Kidney capillary endothelial cell (primary cell): ENCODE data around the gene MOCS2.
A peak's percentile ranks its signal among the peaks of the same experiment; 100 is the strongest.
"Not testable (repeated sequence)": the region's sequence is repeated elsewhere in the genome, so short reads cannot be mapped to it uniquely, and the experiment has no call there.

Source experiments
- DNase-seq: peaks from one replicate; pipeline ENCODE4 v3.0.0-alpha.2; 2018; ENCODE audit warnings: low spot score

MOCS2 gene

GRCh38 chr5:53109443-53110127 is at the start of gene MOCS2:
Gene MOCS2 (minus strand): TSS chr5:53109757. CDS start chr5:53107174, 2,583 bp downstream.
- DNase-seq, result peak; percentile 95

- peak; percentile 15 for DNase-seq
Measured at GRCh38 chr5:53151713-53152458, 42.3 kb upstream of the MOCS2 start.

- no peak for DNase-seq
Measured at GRCh38 chr5:53133020-53133419, 23.5 kb upstream of the MOCS2 start.

- no peak for DNase-seq
Measured at GRCh38 chr5:53130266-53130665, 20.7 kb upstream of the MOCS2 start.

GRCh38 chr5:53128481-53128880 is 18.9 kb upstream of the MOCS2 start:
- no peak for DNase-seq

DNA sequence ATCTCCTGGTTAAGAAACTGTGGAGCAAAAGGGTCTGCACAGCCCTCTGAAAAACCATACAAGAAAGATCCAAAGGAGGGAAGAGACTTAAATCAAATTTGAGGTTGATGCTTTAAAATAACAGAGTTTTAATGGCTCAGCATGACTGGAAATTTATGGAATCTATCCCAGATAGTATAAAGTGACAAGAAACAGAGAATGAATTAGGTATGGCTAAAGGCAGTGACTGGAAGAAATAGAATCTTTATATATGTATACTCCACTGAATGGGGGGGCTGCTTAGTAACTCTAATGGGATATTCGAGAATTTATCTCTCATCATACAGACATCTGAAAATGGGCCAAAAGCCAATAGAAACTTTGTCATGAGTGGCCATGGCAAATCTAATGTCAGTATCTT is 17.6 kb upstream of the MOCS2 start:
- no peak for DNase-seq

GRCh38 chr5:53126521-53126920 is 17.0 kb upstream of the MOCS2 start:
- no peak for DNase-seq

DNA sequence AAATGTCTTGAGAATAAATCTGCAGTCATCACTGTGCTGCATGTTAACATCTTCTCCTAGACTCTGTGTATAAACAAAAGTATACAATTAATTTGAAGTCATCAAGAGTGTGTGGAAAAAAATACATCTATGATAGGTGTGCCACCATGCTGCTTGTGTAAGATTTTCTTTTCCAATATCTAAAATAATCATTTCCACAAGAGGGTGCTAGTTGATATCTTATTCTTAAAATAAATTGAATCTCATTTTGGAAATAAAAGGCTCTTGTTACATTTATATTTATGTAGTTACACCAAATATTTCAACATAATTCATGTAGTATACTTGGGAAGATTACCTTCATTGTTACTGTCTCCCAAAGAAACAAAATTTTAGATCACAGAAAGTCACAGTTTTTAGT is 14.1 kb upstream of the MOCS2 start:
- DNase-seq, result peak; percentile 19

DNA sequence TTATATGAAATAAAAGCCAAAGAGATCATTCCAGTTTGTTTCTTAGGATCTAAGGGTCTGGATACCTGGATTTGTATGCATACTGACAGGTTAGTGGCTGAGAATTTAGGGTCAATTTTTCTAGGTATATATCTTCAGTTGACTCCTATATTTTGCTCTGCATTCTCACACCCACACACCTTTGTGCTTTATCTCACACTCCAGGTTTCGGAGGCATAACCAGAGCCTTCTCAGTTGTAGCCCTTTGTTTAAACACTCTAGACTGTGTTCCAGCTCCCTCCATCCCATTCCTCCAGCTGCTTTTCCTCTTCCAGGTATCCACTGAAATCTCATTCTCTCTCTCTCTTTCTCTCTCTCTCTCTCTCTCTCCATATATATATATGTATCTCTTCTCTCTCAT is 10.6 kb upstream of the MOCS2 start:
- no peak for DNase-seq

GRCh38 chr5:53118879-53119278 is 9.3 kb upstream of the MOCS2 start:
- no peak for DNase-seq

GRCh38 chr5:53116597-53116996 is 7.0 kb upstream of the MOCS2 start:
- no peak for DNase-seq

DNA sequence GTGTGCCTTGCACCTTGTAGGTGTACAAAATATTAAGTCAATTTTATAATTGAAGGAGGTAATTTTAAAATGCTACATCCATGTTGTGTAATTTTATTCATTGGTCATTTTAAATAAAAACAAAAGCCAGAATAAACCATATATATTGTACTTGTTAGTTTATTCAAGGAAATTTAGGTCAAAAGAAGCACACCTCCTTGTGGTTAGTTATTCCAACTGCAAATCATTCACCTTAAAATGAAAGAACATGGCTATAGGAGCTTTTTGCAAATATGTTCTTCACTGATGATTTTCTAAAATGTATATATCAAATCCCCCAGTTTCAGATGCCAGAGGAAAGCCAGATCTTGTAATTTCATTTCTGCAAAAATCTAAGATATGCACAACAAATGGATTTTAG is 5.4 kb upstream of the MOCS2 start:
- DNase-seq, result no peak

DNA sequence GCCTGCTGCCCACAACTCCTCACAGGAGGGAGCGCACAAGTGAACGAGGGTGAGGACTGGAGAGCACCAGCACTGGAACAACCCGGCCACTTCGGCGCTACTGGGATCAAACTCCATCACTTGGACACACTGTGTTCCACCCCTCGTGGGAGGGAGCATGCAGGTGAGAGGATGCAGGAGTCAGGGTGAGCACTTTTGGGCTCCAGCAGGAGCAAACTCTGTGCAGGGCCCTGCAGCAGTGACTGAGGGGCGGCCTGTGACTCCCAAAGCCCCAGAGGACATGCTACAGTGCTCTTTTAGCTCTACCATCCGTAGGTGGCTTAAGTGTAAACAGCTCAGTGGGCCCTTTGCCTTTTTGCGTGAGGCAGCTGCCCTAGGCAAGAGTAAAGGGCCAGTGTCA is 4.4 kb upstream of the MOCS2 start:
- no peak for DNase-seq

GRCh38 chr5:53112909-53113308 is 3.4 kb upstream of the MOCS2 start:
- no peak for DNase-seq

DNA sequence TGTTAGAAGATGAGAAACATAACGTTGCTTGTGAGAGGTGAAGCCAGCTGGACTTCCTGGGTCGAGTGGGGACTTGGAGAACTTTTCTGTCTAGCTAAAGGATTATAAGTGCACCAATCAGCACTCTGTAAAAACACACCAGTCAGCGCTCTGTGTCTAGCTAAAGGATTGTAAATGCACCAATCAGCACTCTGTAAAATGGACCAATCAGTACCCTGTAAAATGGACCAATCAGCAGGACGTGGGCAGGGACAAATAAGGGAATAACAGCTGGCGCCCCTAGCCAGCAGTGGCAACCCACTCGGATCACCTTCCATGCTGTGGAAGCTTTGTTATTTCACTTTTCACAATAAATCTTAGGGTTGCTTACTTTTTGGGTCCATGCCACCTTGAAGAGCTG is 2.8 kb upstream of the MOCS2 start:
- DNase-seq, result not testable (repeated sequence)

DNA sequence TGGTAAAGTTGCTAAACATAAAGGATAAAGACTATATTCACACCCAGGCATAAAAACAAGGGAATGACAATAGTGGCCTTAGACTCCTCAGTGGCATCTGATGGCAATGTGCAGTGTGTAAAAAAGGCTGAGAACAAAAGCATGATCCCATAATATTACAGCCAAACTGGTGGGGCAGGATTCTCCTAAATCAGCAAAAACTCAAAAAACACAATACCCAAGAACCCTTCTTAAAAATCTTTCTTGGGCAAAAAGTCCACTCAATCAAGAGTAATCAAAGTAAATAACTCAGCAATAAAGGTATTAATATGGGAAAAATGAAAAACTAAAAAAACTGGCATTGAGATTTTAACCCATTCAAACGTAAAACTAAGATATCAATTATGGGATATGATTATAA is 1.6 kb upstream of the MOCS2 start:
- DNase-seq, result no peak

GRCh38 chr5:53110156-53110555 is 599 bp upstream of the MOCS2 start:
- DNase-seq, result no peak

- peak; percentile 17 for DNase-seq
Measured at GRCh38 chr5:53109056-53109442, 508 bp downstream of the MOCS2 start.

- no peak for DNase-seq
Measured at GRCh38 chr5:53105611-53106300, 3.8 kb downstream of the MOCS2 start.

GRCh38 chr5:53100606-53101005 is 9.0 kb downstream of the MOCS2 start:
- no peak for DNase-seq

- no peak for DNase-seq
Measured at GRCh38 chr5:53099546-53099945, 10.0 kb downstream of the MOCS2 start.

GRCh38 chr5:53095931-53096525 is 13.5 kb downstream of the MOCS2 start:
- DNase-seq, result peak; percentile 51

DNA sequence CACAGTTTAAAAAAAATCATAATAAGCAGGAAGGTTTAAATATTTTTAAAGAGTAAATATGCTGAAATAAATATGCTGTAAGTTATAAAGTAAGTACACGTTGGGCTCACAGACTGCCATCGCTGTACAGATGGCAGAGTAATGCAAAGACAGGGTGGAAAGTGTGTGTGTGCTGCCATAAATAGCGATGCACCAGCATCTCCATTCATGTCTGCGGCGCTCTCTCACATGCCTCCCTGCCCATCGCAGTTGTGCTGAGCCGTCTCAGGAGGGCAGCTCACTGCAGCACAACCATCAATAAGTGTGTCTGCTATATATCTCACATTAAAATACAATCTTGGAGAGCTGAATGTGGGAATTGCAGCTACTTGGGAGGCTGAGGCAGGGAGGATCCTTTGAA is 14.3 kb downstream of the MOCS2 start:
- no peak for DNase-seq
